ENCODE data around the gene CDC42EP5.

The CDC42EP5 gene

GRCh38 chr19:54429176-54429495, 44.0 kb downstream of the CDC42EP5 start:
- TF ChIP-seq CTCF (IDR thresholded peaks at IDR 0.05; ENCODE audit: insufficient read depth, low read length, missing control alignments) = no peak
- CTCF ChIA-PET = interaction anchor here (0.8 to 1.6 kb wide), 4 partner anchors 9 to 52 kb away, joined by 3 to 4 read pairs (median 4); no protein-coding TSS in a partner anchor
- no peak for DNase-seq (ENCODE audit: low read depth, low spot score)
- POLR2A ChIA-PET = no interaction called here
- no peak overlapping the region for H3K4me3 ChIP-seq (ENCODE audit: low read depth, low read length)

- ChIA-PET CTCF (interaction anchor here (1.4 to 1.6 kb wide), 3 partner anchors 38 to 53 kb away, joined by 3 to 6 read pairs (median 4); no protein-coding TSS in a partner anchor), POLR2A (interaction anchor here (1.0 to 1.1 kb wide), 2 partner anchors 11 to 20 kb away, joined by 3 read pairs; partner anchors contain the start of gene LENG8)
- no peak overlapping the region for H3K4me3 ChIP-seq (ENCODE audit: low read depth, low read length)
- DNase-seq (ENCODE audit: low read depth, low spot score) = no peak
- TF ChIP-seq CTCF (IDR thresholded peaks at IDR 0.05; ENCODE audit: insufficient read depth, low read length, missing control alignments) = no peak
These were observed 44.5 kb downstream of the CDC42EP5 start for GRCh38 chr19:54428323-54429175.

GRCh38 chr19:54427586-54427985, 45.5 kb downstream of the CDC42EP5 start:
- CTCF ChIA-PET = interaction anchor here (1.4 kb wide), 1 partner anchor 37 kb away, joined by 6 read pairs; no protein-coding TSS in a partner anchor
- DNase-seq (ENCODE audit: low read depth, low spot score) = no peak

GRCh38 chr19:54426291-54426931, 46.7 kb downstream of the CDC42EP5 start:
- no peak for DNase-seq (ENCODE audit: low read depth, low spot score)
- H3K4me3 ChIP-seq (ENCODE audit: low read depth, low read length) = no peak overlapping the region
- POLR2A ChIA-PET = no interaction called here
- no peak for TF ChIP-seq CTCF (IDR thresholded peaks at IDR 0.05; ENCODE audit: insufficient read depth, low read length, missing control alignments)
- CTCF ChIA-PET = no interaction called here

More at GRCh38 chr19:54427586-54427985, 45.5 kb downstream of the CDC42EP5 start:
- H3K4me3 ChIP-seq (ENCODE audit: low read depth, low read length) = no peak overlapping the region
- no peak for TF ChIP-seq CTCF (IDR thresholded peaks at IDR 0.05; ENCODE audit: insufficient read depth, low read length, missing control alignments)
- POLR2A ChIA-PET = interaction anchor here (1.1 kb wide), 1 partner anchor 21 kb away, joined by 3 read pairs; the partner anchor contains the start of gene LENG8

- no peak for DNase-seq (ENCODE audit: low read depth, low spot score)
- no peak for TF ChIP-seq CTCF (IDR thresholded peaks at IDR 0.05; ENCODE audit: insufficient read depth, low read length, missing control alignments)
- ChIA-PET POLR2A (no interaction called here), CTCF (interaction anchor here (1.0 kb wide), 1 partner anchor 56 kb away, joined by 4 read pairs; no protein-coding TSS in a partner anchor)
- no peak overlapping the region for H3K4me3 ChIP-seq (ENCODE audit: low read depth, low read length)
These were observed 47.7 kb downstream of the CDC42EP5 start for GRCh38 chr19:54425382-54425723.

Data from AG04449 (cell line).